ENCODE data around the gene DYNLL2. TPM values are rescaled to one million over a fixed set of nuclear protein-coding genes. Genes with fewer than 3 reads are reported as not detected.

The DYNLL2 gene
- total and polyA plus RNA-seq, 9 of the 15 experiments (the other 6 are each of a cell fraction or from before 2014, with no cell fraction given): 1.8 to 24.5 (median 13.0) TPM

DNA sequence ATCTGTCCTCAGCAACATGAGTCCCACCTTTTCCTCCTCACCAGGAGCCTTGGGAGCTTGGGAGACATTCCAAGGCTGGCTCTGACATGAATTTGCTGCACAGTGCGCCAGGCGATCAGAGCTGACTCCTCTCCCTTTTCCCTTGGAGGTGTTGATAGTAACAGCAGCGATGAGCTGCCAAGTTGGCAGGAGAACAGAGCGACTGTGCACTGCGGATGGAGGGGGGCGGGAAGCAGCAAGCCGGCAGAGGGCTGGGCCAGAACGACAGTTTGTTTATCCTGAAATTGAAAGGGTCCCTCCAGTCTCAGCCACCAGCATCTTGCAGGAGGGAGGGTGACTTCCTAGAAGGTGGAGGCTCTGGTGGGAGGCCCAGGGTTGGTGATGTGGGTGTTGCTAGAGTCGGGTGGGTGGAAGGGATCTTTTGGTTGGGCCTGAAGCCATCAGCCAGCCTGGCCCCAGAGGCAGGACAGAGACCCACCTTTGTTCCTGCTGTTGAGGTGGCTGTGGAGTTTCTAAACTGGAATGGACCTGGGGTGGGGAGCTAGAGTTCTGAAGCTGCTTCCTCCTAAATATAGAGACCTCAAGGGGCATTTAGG lies 22.5 kb upstream of the DYNLL2 start:
- no peak for FAIRE-seq
- 4% methylated on average over 7 of the region's 9 CpGs for WGBS (ENCODE audit: insufficient coverage, low coverage, missing lambda C conversion rate)
- Histone ChIP-seq H2AFZ (ENCODE audit: low read depth, low read length) (no peak overlapping the region), H3K4me2 (ENCODE audit: insufficient read depth, low read length) (no peak overlapping the region), H3K9ac (ENCODE audit: insufficient read depth in 1 of 2, low read depth in 2 of 2, low read length in 2 of 2) (no peak overlapping the region), H3K36me3 (ENCODE audit: control insufficient read depth, insufficient read depth, low read length) (no peaks in the 10 kb centered on the region), H3K9me3 (replicated peaks; ENCODE audit: control insufficient read depth, insufficient read depth, low read depth, low read length) (no peaks in the 10 kb centered on the region), H3K27me3 (ENCODE audit: control insufficient read depth in 2 of 2, insufficient read depth in 2 of 2, low read length in 2 of 2) (peaks cover 24 to 44% of the 10 kb centered on the region in 2 experiments), H3K79me2 (ENCODE audit: control insufficient read depth, insufficient read depth, low read length) (no peaks in the 10 kb centered on the region), H3K27ac (ENCODE audit: extremely low read depth, low read depth, low read length) (no peak overlapping the region), H3K9me1 (ENCODE audit: control insufficient read depth, insufficient read depth, low read length) (peaks cover 3% of the 10 kb centered on the region), H3K4me1 (replicated peaks in 1 of 2; ENCODE audit: control insufficient read depth in 2 of 2, insufficient read depth in 2 of 2, low read length in 2 of 2) (no peaks in the 10 kb centered on the region), H4K20me1 (replicated peaks; ENCODE audit: control insufficient read depth, insufficient read depth, low read length) (no peaks in the 10 kb centered on the region), H3K4me3 (no peak overlapping the region)
- BruUV-seq (replicated peaks): no TSS peak
- intact Hi-C loops (cut with micrococcal nuclease) (no loop called here), in situ Hi-C loops (cut with MboI) (no loop called here)
- no peak; the same call in 2 of the 3 replicates for ATAC-seq
- DNase-seq (ENCODE audit: extremely low read depth in 1 of 4, low spot score in 3 of 4): no peak
- no peak for TF ChIP-seq SMAD4 (CRISPR knock-in tag; conservative IDR thresholded peaks at IDR 0.05)
- ChIA-PET CTCF (ENCODE audit: low intra/inter-chr PET ratio) (no interaction called here), POLR2A (interaction anchor here (0.9 to 1.2 kb wide), 3 partner anchors 10 to 58 kb away, joined by 3 to 4 read pairs (median 4); no protein-coding TSS in a partner anchor)

DNA sequence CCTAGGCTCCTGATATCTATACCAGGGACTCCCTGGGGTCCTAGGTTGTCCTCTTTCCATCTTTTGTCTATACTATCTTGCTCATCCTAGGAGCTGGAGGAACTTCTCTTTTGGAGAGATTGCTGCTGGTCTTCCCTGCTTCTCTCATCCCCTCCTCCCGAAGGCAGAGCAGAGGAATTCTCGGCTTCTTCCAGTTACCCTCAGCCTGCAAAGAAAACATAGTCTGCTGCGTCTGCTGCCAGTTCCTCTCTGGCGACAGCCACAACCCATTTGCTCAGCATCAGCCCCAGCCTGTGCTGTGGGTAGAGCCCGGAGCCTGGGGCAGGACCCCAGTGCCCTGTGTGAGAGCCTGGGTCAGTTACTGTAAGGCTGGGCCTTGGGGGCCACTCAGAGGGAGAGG lies 21.5 kb upstream of the DYNLL2 start:
- Histone ChIP-seq H3K4me1 (replicated peaks in 1 of 2; ENCODE audit: control insufficient read depth in 2 of 2, insufficient read depth in 2 of 2, low read length in 2 of 2) (no peaks in the 10 kb centered on the region), H3K36me3 (ENCODE audit: control insufficient read depth, insufficient read depth, low read length) (no peaks in the 10 kb centered on the region), H3K4me2 (ENCODE audit: insufficient read depth, low read length) (no peak overlapping the region), H3K9me3 (replicated peaks; ENCODE audit: control insufficient read depth, insufficient read depth, low read depth, low read length) (no peaks in the 10 kb centered on the region), H4K20me1 (replicated peaks; ENCODE audit: control insufficient read depth, insufficient read depth, low read length) (no peaks in the 10 kb centered on the region), H3K4me3 (no peak overlapping the region), H3K27me3 (ENCODE audit: control insufficient read depth in 2 of 2, insufficient read depth in 2 of 2, low read length in 2 of 2) (peaks cover 24 to 44% of the 10 kb centered on the region in 2 experiments), H3K9me1 (ENCODE audit: control insufficient read depth, insufficient read depth, low read length) (peaks cover 3% of the 10 kb centered on the region), H2AFZ (ENCODE audit: low read depth, low read length) (no peak overlapping the region), H3K79me2 (ENCODE audit: control insufficient read depth, insufficient read depth, low read length) (no peaks in the 10 kb centered on the region), H3K9ac (ENCODE audit: insufficient read depth in 1 of 2, low read depth in 2 of 2, low read length in 2 of 2) (no peak overlapping the region), H3K27ac (ENCODE audit: extremely low read depth, low read depth, low read length) (no peak overlapping the region)
- FAIRE-seq (no peak), ATAC-seq (no peak), DNase-seq (ENCODE audit: extremely low read depth in 1 of 4, low spot score in 3 of 4) (no peak)
- in situ Hi-C loops (cut with MboI): no loop called here
- WGBS (ENCODE audit: insufficient coverage, low coverage, missing lambda C conversion rate): 9% methylated on average over 5 of the region's 5 CpGs
- no peak for TF ChIP-seq SMARCA5 (IDR thresholded peaks at IDR 0.05)
- ChIA-PET POLR2A (interaction anchor here (0.9 kb wide), 1 partner anchor 9 kb away, joined by 4 read pairs; no protein-coding TSS in a partner anchor), CTCF (ENCODE audit: low intra/inter-chr PET ratio) (no interaction called here)
- BruUV-seq (replicated peaks): no TSS peak
- intact Hi-C loops (cut with micrococcal nuclease): no loop called here
